Smooth muscle cell (in vitro differentiated cells): Measurements from ENCODE around the gene CRACR2A. TPM values are rescaled to one million over a fixed set of nuclear protein-coding genes. Genes with fewer than 3 reads are reported as not detected.

Experiments
- DNase-seq: peaks from one replicate; lab custom pipeline; 2025; ENCODE audit not compliant: unreplicated experiment; lab: John Stamatoyannopoulos, UW
- H2AFZ ChIP-seq: fragments of 200-600 bp; sonication (generic); 2 replicates; pipeline ENCODE4 v1.6.0; 2016; ENCODE audit warnings: antibody characterized with exemption, low read depth, mild to moderate bottlenecking
- H3F3A ChIP-seq: fragments of 200-600 bp; sonication (generic); 2 replicates; pipeline ENCODE4 v1.6.0; 2017; ENCODE audit warnings: antibody characterized with exemption, low read depth
- H3K27ac ChIP-seq: fragments of 200-600 bp; sonication (generic); 2 replicates; pipeline ENCODE4 v1.5.1; 2016; ENCODE audit warnings: low read depth, mild to moderate bottlenecking
- H3K27me3 ChIP-seq: fragments of 200-600 bp; sonication (generic); 2 replicates; pipeline ENCODE4 v1.6.1; 2016; ENCODE audit warnings: low read depth, mild to moderate bottlenecking
- H3K36me3 ChIP-seq: fragments of 200-600 bp; sonication (generic); 2 replicates; pipeline ENCODE4 v1.5.1; 2016; ENCODE audit warnings: low read depth
- H3K4me1 ChIP-seq: fragments of 200-600 bp; sonication (generic); 2 replicates; pipeline ENCODE4 v1.5.1; 2016; ENCODE audit warnings: low read depth
- H3K4me2 ChIP-seq: fragments of 200-600 bp; sonication (generic); 2 replicates; pipeline ENCODE4 v1.6.0; 2016; ENCODE audit warnings: mild to moderate bottlenecking
- H3K4me3 ChIP-seq: fragments of 200-600 bp; sonication (generic); 2 replicates; pipeline ENCODE4 v1.5.1; 2016; ENCODE audit warnings: mild to moderate bottlenecking
- H3K79me2 ChIP-seq: fragments of 200-600 bp; sonication (generic); 2 replicates; pipeline ENCODE4 v1.6.0; 2016; ENCODE audit warnings: low read depth, mild to moderate bottlenecking
- H3K9ac ChIP-seq: fragments of 200-600 bp; sonication (generic); 2 replicates; pipeline ENCODE4 v1.6.0; 2016; ENCODE audit warnings: low read depth
- H3K9me3 ChIP-seq: fragments of 200-600 bp; sonication (generic); replicated peaks from 2 replicates; pipeline ENCODE4 v1.5.1; 2016; ENCODE audit warnings: low read depth
- H4K20me1 ChIP-seq: fragments of 200-600 bp; sonication (generic); 2 replicates; pipeline ENCODE4 v1.6.0; 2016; ENCODE audit warnings: low read depth
- WGBS: methylation state at CpG from one replicate; pipeline ENCODE4 v1.1.7; 2016; ENCODE audit warnings: low lambda C conversion rate; 5-methylcytosine and 5-hydroxymethylcytosine counted together
- polyA plus RNA-seq: library from polyadenylated mRNA; unstranded; fragments of >200 nt; fragmentation: Nextera tagmentation; extraction: Ambion mirVana; gene quantifications from 2 replicates; pipeline ENCODE4 v1.2.1, GENCODE V29; 2016
- total RNA-seq: library from RNA; depleted of rRNA; stranded (reverse); fragments of >200 nt; gene quantifications from 2 replicates; pipeline ENCODE4 v1.2.3, GENCODE V29; 2014
- TF ChIP-seq, protein P1 (sequence below): fragments of 200-600 bp; sonication (generic); IDR thresholded peaks from 2 replicates; pipeline ENCODE4 v1.5.1; 2017; ENCODE audit warnings: borderline replicate concordance, mild to moderate bottlenecking, antibody characterized with exemption; ENCODE audit not compliant: insufficient read depth, poor library complexity, severe bottlenecking

Gene CRACR2A
- total and polyA plus RNA-seq, 2 experiments from 2014 or later, result 0.99 to 1.3 TPM

DNA sequence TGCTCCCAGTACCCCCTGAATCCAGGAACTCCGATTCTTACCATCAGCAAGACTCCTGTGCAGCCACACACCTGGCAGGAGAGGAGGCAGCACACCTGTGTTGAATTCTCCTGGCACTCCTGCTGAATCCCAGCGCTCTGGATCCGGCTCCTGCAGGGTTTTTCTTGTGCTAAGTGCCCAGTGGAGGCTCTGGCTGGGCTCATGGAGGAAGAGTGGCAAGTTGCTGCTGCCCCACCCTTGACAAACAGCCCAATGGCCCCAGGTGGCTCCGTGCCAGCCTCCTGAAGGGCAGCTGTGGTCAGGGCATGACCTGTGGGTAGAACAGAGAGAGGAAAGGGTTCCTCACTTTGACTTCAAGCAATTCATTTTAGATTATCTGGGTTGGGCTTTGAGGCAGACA is 20.0 kb downstream of the CRACR2A start:
- Histone ChIP-seq H3K27ac (no peak overlapping the region), H4K20me1 (peaks cover 2% of the 10 kb centered on the region), H3K9ac (no peak overlapping the region), H3K4me1 (peaks cover 4% of the 10 kb centered on the region), H3K79me2 (no peaks in the 10 kb centered on the region), H3K36me3 (no peaks in the 10 kb centered on the region), H3K4me3 (no peak overlapping the region), H3K27me3 (peaks cover 6% of the 10 kb centered on the region), H3K4me2 (no peak overlapping the region), H2AFZ (no peak overlapping the region), H3K9me3 (no peaks in the 10 kb centered on the region), H3F3A (no peaks in the 10 kb centered on the region)
- 81% methylated on average over 4 of the region's 4 CpGs for WGBS
- DNase-seq, result no peak
- TF ChIP-seq, protein P1, sequence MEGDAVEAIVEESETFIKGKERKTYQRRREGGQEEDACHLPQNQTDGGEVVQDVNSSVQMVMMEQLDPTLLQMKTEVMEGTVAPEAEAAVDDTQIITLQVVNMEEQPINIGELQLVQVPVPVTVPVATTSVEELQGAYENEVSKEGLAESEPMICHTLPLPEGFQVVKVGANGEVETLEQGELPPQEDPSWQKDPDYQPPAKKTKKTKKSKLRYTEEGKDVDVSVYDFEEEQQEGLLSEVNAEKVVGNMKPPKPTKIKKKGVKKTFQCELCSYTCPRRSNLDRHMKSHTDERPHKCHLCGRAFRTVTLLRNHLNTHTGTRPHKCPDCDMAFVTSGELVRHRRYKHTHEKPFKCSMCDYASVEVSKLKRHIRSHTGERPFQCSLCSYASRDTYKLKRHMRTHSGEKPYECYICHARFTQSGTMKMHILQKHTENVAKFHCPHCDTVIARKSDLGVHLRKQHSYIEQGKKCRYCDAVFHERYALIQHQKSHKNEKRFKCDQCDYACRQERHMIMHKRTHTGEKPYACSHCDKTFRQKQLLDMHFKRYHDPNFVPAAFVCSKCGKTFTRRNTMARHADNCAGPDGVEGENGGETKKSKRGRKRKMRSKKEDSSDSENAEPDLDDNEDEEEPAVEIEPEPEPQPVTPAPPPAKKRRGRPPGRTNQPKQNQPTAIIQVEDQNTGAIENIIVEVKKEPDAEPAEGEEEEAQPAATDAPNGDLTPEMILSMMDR, result no peak

DNA sequence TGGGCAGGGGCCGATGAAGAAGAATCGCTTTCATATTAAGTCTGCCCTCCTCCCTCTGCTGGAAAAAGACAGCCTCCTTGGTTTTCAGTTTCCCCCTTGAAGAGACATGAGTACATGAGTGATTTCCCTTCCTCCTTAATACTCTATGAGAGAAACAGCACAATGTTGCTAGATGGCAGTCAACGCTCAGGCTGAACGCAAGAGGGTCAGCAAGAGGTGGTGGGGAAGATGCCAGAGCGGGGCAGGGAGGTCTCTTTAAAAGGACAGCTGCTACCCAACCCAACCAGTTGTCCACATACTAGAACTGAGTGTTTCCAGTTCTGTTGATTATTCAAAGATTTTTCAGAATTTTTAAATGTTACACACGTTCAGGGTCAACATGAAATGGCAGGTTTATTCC is 22.8 kb downstream of the CRACR2A start:
- Histone ChIP-seq H2AFZ (no peak overlapping the region), H3F3A (peaks cover 4% of the 10 kb centered on the region), H3K27ac (no peak overlapping the region), H4K20me1 (peaks cover 4% of the 10 kb centered on the region), H3K79me2 (no peaks in the 10 kb centered on the region), H3K27me3 (peaks cover 3% of the 10 kb centered on the region), H3K9me3 (no peaks in the 10 kb centered on the region), H3K36me3 (no peaks in the 10 kb centered on the region), H3K4me2 (no peak overlapping the region), H3K4me1 (peaks cover 8% of the 10 kb centered on the region), H3K9ac (no peak overlapping the region), H3K4me3 (no peak overlapping the region)
- TF ChIP-seq, protein P1, result no peak
- DNase-seq, result no peak
- WGBS, result 97% methylated on average over 6 of the region's 6 CpGs

DNA sequence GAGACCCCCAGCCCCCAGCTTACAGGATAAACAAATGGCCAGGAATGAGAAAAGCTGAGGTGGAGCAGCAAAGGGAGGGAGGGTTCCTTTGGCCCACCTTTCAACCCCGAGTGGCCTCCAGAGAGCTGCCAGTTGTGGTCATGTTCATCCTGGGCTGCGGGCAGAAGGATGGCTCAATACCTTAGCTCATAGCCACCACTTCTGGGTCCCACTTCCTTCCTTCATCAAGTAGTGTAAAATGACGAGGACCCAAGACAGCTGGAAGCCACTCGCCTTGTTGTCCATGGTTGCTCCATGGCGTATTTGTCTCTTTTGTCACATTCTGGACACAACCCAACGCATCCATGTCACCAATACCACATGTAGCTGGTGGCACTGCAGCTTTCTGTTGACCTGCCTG is 24.2 kb downstream of the CRACR2A start:
- TF ChIP-seq, protein P1, result no peak
- Histone ChIP-seq H3K27ac (no peak overlapping the region), H3K36me3 (no peaks in the 10 kb centered on the region), H3K4me3 (no peak overlapping the region), H3F3A (peaks cover 4% of the 10 kb centered on the region), H3K27me3 (no peaks in the 10 kb centered on the region), H4K20me1 (peaks cover 4% of the 10 kb centered on the region), H3K9me3 (no peaks in the 10 kb centered on the region), H3K79me2 (no peaks in the 10 kb centered on the region), H3K4me1 (peaks cover 8% of the 10 kb centered on the region), H3K9ac (no peak overlapping the region), H3K4me2 (no peak overlapping the region), H2AFZ (no peak overlapping the region)
- DNase-seq, result no peak
- WGBS, result 88% methylated on average over 6 of the region's 6 CpGs

DNA sequence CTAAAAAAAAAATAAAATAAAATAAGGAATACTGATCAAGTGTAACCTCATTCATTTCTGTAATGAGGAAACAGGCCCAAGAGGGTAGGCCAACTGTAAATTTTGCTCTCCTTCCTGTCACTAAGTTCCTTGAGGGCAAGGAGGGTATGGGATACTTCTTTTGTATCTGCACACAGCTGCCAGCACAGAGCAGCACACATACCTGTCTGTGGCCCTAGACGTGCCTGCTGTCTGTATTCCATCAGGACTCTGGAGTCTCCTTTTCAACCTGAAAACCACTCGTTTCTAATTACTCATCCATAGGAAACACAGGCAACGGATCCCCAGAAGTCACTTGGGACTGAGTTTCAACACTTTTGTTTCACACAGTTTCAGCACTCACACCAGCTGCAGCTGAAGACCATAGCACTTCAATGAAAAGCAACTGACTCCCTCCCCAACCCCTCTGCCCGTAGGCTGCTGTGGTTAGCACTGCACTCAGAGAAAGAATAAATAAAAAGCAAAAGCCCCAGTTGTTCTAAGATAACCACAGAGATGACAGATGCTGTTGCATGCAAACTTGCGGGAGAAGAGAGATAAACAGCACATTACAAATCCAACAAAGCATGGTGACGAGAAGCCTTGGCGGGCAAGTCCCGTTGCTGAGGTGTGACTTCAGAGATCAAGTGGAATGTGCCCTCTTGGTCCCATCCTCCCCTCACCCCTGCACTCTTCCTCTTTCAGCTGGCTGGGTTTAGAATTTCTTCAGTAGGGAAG is 24.9 kb downstream of the CRACR2A start:
- Histone ChIP-seq H3K9ac (no peak overlapping the region), H3K9me3 (no peaks in the 10 kb centered on the region), H2AFZ (no peak overlapping the region), H3K79me2 (no peaks in the 10 kb centered on the region), H3F3A (peaks cover 4% of the 10 kb centered on the region), H3K4me3 (no peak overlapping the region), H3K27ac (no peak overlapping the region), H3K4me1 (peaks cover 8% of the 10 kb centered on the region), H3K27me3 (no peaks in the 10 kb centered on the region), H4K20me1 (peaks cover 4% of the 10 kb centered on the region), H3K36me3 (no peaks in the 10 kb centered on the region), H3K4me2 (no peak overlapping the region)
- 21% methylated on average over 8 of the region's 8 CpGs for WGBS
- TF ChIP-seq, protein P1, result no peak
- no peak for DNase-seq
